Measurements from ENCODE around the gene VGLL1.

- no peak for TF ChIP-seq POLR2A (IDR thresholded peaks at IDR 0.05)
- no peak for TF ChIP-seq CTCF (IDR thresholded peaks at IDR 0.05)
These were observed 40.0 kb downstream of the VGLL1 start for GRCh38 chrX:136572030-136572429.
